Measurements from ENCODE around the gene MIPEP.

DNA sequence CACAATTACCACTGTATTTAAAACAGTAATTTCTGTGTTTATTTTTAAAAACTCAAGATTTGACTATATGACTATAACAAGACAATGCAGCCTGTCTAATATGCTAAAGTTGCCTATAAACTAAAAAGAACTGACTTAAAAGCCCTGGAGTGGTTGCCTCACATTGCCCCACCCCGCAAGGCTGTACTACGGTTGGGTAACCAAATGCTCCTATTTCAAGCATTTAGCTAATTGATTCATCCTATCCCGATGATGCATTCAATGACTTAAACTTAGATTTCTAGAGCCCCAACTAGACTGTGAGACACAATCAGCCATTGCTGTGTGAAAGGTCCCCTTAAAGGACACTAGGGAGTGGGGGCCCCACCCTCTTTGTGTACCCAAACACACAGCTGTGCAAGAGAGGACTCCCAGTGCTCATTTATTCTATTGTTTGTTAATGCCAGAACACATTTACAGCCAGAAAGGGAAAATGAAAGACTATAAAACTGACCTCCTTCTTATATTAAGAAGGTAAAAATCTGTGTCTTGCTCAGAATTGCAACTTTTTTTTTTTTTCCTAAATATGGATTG lies 66.9 kb downstream of the MIPEP start:
- TF ChIP-seq, protein P1, sequence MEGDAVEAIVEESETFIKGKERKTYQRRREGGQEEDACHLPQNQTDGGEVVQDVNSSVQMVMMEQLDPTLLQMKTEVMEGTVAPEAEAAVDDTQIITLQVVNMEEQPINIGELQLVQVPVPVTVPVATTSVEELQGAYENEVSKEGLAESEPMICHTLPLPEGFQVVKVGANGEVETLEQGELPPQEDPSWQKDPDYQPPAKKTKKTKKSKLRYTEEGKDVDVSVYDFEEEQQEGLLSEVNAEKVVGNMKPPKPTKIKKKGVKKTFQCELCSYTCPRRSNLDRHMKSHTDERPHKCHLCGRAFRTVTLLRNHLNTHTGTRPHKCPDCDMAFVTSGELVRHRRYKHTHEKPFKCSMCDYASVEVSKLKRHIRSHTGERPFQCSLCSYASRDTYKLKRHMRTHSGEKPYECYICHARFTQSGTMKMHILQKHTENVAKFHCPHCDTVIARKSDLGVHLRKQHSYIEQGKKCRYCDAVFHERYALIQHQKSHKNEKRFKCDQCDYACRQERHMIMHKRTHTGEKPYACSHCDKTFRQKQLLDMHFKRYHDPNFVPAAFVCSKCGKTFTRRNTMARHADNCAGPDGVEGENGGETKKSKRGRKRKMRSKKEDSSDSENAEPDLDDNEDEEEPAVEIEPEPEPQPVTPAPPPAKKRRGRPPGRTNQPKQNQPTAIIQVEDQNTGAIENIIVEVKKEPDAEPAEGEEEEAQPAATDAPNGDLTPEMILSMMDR (IDR thresholded peaks at IDR 0.05), result no peak
- TF ChIP-seq POLR2A (IDR thresholded peaks at IDR 0.05), result no peak

All from body of pancreas (tissue), 4 donors.